ENCODE data around the gene KCND2.

The KCND2 gene

GRCh38 chr7:120583899-120584586, 311.1 kb downstream of the KCND2 start:
- no peaks in the 10 kb centered on the region for H3K9me3 ChIP-seq (ENCODE audit: control insufficient read depth, low read length)
- H3K4me2 ChIP-seq (ENCODE audit: low read length) = no peak overlapping the region
- no peak overlapping the region for H2AFZ ChIP-seq
- no peak overlapping the region for H3K9ac ChIP-seq
- no peaks in the 10 kb centered on the region for H3K27me3 ChIP-seq (ENCODE audit: control insufficient read depth, insufficient read depth, low read length)
- no peak overlapping the region for H3K4me3 ChIP-seq (ENCODE audit: low read depth, low read length)
- H3K27ac ChIP-seq = no peak overlapping the region
- TF ChIP-seq CTCF (IDR thresholded peaks at IDR 0.05) = no peak
- H3K79me2 ChIP-seq = no peaks in the 10 kb centered on the region
- H3K4me1 ChIP-seq = no peaks in the 10 kb centered on the region
- no peaks in the 10 kb centered on the region for H3K36me3 ChIP-seq (ENCODE audit: control insufficient read depth, insufficient read depth, low read length)

GRCh38 chr7:120586571-120586970, 313.6 kb downstream of the KCND2 start:
- Histone ChIP-seq H3K36me3 (ENCODE audit: control insufficient read depth, insufficient read depth, low read length) (no peaks in the 10 kb centered on the region), H3K4me2 (ENCODE audit: low read length) (no peak overlapping the region), H2AFZ (no peak overlapping the region), H3K27ac (no peak overlapping the region), H3K27me3 (ENCODE audit: control insufficient read depth, insufficient read depth, low read length) (no peaks in the 10 kb centered on the region), H3K9ac (no peak overlapping the region), H3K4me1 (no peaks in the 10 kb centered on the region), H3K9me3 (ENCODE audit: control insufficient read depth, low read length) (no peaks in the 10 kb centered on the region), H3K79me2 (no peaks in the 10 kb centered on the region), H3K4me3 (ENCODE audit: low read depth, low read length) (no peak overlapping the region)
- TF ChIP-seq CTCF (IDR thresholded peaks at IDR 0.05) = no peak

- no peaks in the 10 kb centered on the region for H3K4me1 ChIP-seq
- no peaks in the 10 kb centered on the region for H3K27me3 ChIP-seq (ENCODE audit: control insufficient read depth, insufficient read depth, low read length)
- H3K4me3 ChIP-seq (ENCODE audit: low read depth, low read length) = no peak overlapping the region
- H3K4me2 ChIP-seq (ENCODE audit: low read length) = no peak overlapping the region
- H3K9me3 ChIP-seq (ENCODE audit: control insufficient read depth, low read length) = no peaks in the 10 kb centered on the region
- TF ChIP-seq CTCF (IDR thresholded peaks at IDR 0.05) = no peak
- no peak overlapping the region for H2AFZ ChIP-seq
- H3K27ac ChIP-seq = no peak overlapping the region
- no peak overlapping the region for H3K9ac ChIP-seq
- no peaks in the 10 kb centered on the region for H3K36me3 ChIP-seq (ENCODE audit: control insufficient read depth, insufficient read depth, low read length)
- no peaks in the 10 kb centered on the region for H3K79me2 ChIP-seq
Measured at GRCh38 chr7:120587243-120587642, 314.3 kb downstream of the KCND2 start.

GRCh38 chr7:120588416-120588815, 315.4 kb downstream of the KCND2 start:
- Histone ChIP-seq H3K36me3 (ENCODE audit: control insufficient read depth, insufficient read depth, low read length) (no peaks in the 10 kb centered on the region), H3K4me1 (no peaks in the 10 kb centered on the region), H3K4me2 (ENCODE audit: low read length) (no peak overlapping the region), H3K4me3 (ENCODE audit: low read depth, low read length) (no peak overlapping the region), H3K9me3 (ENCODE audit: control insufficient read depth, low read length) (no peaks in the 10 kb centered on the region), H3K27ac (no peak overlapping the region), H3K79me2 (no peaks in the 10 kb centered on the region), H2AFZ (no peak overlapping the region), H3K9ac (no peak overlapping the region), H3K27me3 (ENCODE audit: control insufficient read depth, insufficient read depth, low read length) (no peaks in the 10 kb centered on the region)
- TF ChIP-seq CTCF (IDR thresholded peaks at IDR 0.05) = no peak

GRCh38 chr7:120588862-120589261, 315.9 kb downstream of the KCND2 start:
- Histone ChIP-seq H3K36me3 (ENCODE audit: control insufficient read depth, insufficient read depth, low read length) (no peaks in the 10 kb centered on the region), H3K27ac (no peak overlapping the region), H3K9ac (no peak overlapping the region), H3K9me3 (ENCODE audit: control insufficient read depth, low read length) (no peaks in the 10 kb centered on the region), H3K79me2 (no peaks in the 10 kb centered on the region), H3K4me2 (ENCODE audit: low read length) (no peak overlapping the region), H3K4me3 (ENCODE audit: low read depth, low read length) (no peak overlapping the region), H3K4me1 (no peaks in the 10 kb centered on the region), H3K27me3 (ENCODE audit: control insufficient read depth, insufficient read depth, low read length) (no peaks in the 10 kb centered on the region), H2AFZ (no peak overlapping the region)
- no peak for TF ChIP-seq CTCF (IDR thresholded peaks at IDR 0.05)

All from parathyroid adenoma (tissue), 2 donors.